GM12878 (cell line): Measurements from ENCODE around the gene CPNE5. TPM values are rescaled to one million over a fixed set of nuclear protein-coding genes. Genes with fewer than 3 reads are reported as not detected.

Experiments used
- ASH2L ChIP-seq: fragments of 300-600, 200-600 bp; sonication (generic); IDR thresholded peaks from 2 replicates; pipeline ENCODE4 v1.6.1; 2017; ENCODE audit warnings: low read depth, mild to moderate bottlenecking, borderline replicate concordance
- BCL3 ChIP-seq: IDR thresholded peaks from 2 replicates; pipeline ENCODE4 v1.6.1; 2011; ENCODE audit warnings: borderline replicate concordance, low read depth, mild to moderate bottlenecking, moderate library complexity, low read length; ENCODE audit not compliant: insufficient read depth, poor library complexity, severe bottlenecking
- BMI1 ChIP-seq: fragments of 450-650 bp; IDR thresholded peaks from 2 replicates; pipeline ENCODE4 v1.6.1; 2016; ENCODE audit warnings: mild to moderate bottlenecking, moderate library complexity, borderline replicate concordance
- E4F1 ChIP-seq: fragments of 450-650 bp; IDR thresholded peaks from 2 replicates; pipeline ENCODE4 v1.6.1; 2018; ENCODE audit warnings: borderline replicate concordance, mild to moderate bottlenecking; ENCODE audit not compliant: partially characterized antibody
- EGR1 ChIP-seq, 2 experiments: IDR thresholded peaks; 1 replicate in 1 of 2; 2 replicates in 1 of 2; pipeline ENCODE4 v1.6.1; 2011 to 2012; ENCODE audit warnings: low read depth in 2 of 2, low read length in 2 of 2, borderline replicate concordance in 1 of 2, mild to moderate bottlenecking in 1 of 2, moderate library complexity in 1 of 2
- IKZF1 ChIP-seq: fragments of 450-650 bp; conservative IDR thresholded peaks from 2 replicates; pipeline ENCODE4 v1.6.1; 2017; ENCODE audit warnings: antibody characterized with exemption, mild to moderate bottlenecking
- IRF3 ChIP-seq: fragments of 450-650 bp; IDR thresholded peaks from 2 replicates; pipeline ENCODE4 v1.6.1; 2014; ENCODE audit warnings: mild to moderate bottlenecking
- MTA3 ChIP-seq: IDR thresholded peaks from 2 replicates; pipeline ENCODE4 v1.6.1; 2012; ENCODE audit warnings: low read length, inconsistent platforms, borderline replicate concordance
- MYB ChIP-seq: fragments of 150-350 bp; IDR thresholded peaks from 2 replicates; pipeline ENCODE4 v1.6.1; 2014; ENCODE audit warnings: mild to moderate bottlenecking, low read depth, low read length, borderline replicate concordance
- NR2C2 ChIP-seq: IDR thresholded peaks from 2 replicates; pipeline ENCODE4 v1.6.1; 2011; ENCODE audit warnings: borderline replicate concordance, low read depth; ENCODE audit not compliant: control insufficient read depth, insufficient read length
- RAD21 ChIP-seq: IDR thresholded peaks from 2 replicates; pipeline ENCODE4 v1.6.1; 2011; ENCODE audit warnings: mild to moderate bottlenecking, low read depth, low read length, moderate library complexity; ENCODE audit not compliant: insufficient read depth
- REST ChIP-seq: IDR thresholded peaks from 2 replicates; pipeline ENCODE4 v1.6.1; 2012; ENCODE audit warnings: mild to moderate bottlenecking, low read depth, low read length
- SMARCA5 ChIP-seq: fragments of 450-650 bp; IDR thresholded peaks from 2 replicates; pipeline ENCODE4 v1.6.1; 2017; ENCODE audit warnings: mild to moderate bottlenecking
- SREBF1 ChIP-seq: IDR thresholded peaks from 2 replicates; pipeline ENCODE4 v1.6.1; 2012; ENCODE audit warnings: mild to moderate bottlenecking, low read length
- STAT1 ChIP-seq: fragments of 450-650 bp; conservative IDR thresholded peaks from 2 replicates; pipeline ENCODE4 v1.6.1; 2014; ENCODE audit warnings: antibody characterized with exemption, mild to moderate bottlenecking
- WRNIP1 ChIP-seq: IDR thresholded peaks from 2 replicates; pipeline ENCODE4 v1.6.1; 2011; ENCODE audit warnings: low read depth, low read length, improper control_type of control experiment, borderline replicate concordance
- ZBTB33 ChIP-seq: fragments of 450-650 bp; IDR thresholded peaks from 2 replicates; pipeline ENCODE4 v1.6.1; 2017; ENCODE audit warnings: mild to moderate bottlenecking
- ZNF207 ChIP-seq: fragments of 450-650 bp; IDR thresholded peaks from 2 replicates; pipeline ENCODE4 v1.6.1; 2014; ENCODE audit warnings: antibody characterized with exemption, mild to moderate bottlenecking, borderline replicate concordance
- ZNF217 ChIP-seq: fragments of 450-650 bp; IDR thresholded peaks from 2 replicates; pipeline ENCODE4 v1.6.1; 2017; ENCODE audit warnings: antibody characterized with exemption, mild to moderate bottlenecking
- ZNF622 ChIP-seq: fragments of 450-650 bp; IDR thresholded peaks from 2 replicates; pipeline ENCODE4 v1.6.1; 2017; ENCODE audit warnings: mild to moderate bottlenecking, inconsistent platforms
- polyA plus RNA-seq, 11 experiments: library from polyadenylated mRNA; depleted of rRNA in 4 of 11; unstranded in 6 of 11; stranded (reverse) in 5 of 11; fragments of >200 nt; fragmentation: Nextera tagmentation in 4 of 11; fragmentation: Illumina TruSeq in 1 of 11; extraction: Ambion mirVana in 4 of 11; extraction: Trizol in 1 of 11; gene quantifications; 1 replicate in 1 of 11; 2 replicates in 10 of 11; pipeline versions ENCODE4 v1.2.1 to v1.2.3, GENCODE V29; 2011 to 2016; ENCODE audit warnings: inconsistent platforms in 2 of 11, missing spikeins in 2 of 11, low read depth in 1 of 11
- total RNA-seq, 4 experiments: library from RNA; depleted of rRNA in 3 of 4; stranded (reverse); fragments of >200 nt in 3 of 4; fragmentation: Illumina TruSeq in 1 of 4; extraction: Trizol in 1 of 4; gene quantifications; 2 replicates each; pipeline versions ENCODE4 v1.2.1 to v1.2.3, GENCODE V29; 2013 to 2021

Gene CPNE5
- total and polyA plus RNA-seq, 10 of the 15 experiments (the other 5 are each of a cell fraction or from before 2014, with no cell fraction given): 2.4 to 39.1 (median 18.2) TPM

GRCh38 chr6:36752886-36753506 is 86.2 kb downstream of the CPNE5 start (continued):
- TF ChIP-seq EGR1 (IDR thresholded peaks at IDR 0.05; ENCODE audit: borderline replicate concordance in 1 of 2, low read depth in 2 of 2, low read length in 2 of 2): no peak
- TF ChIP-seq MTA3: no peak
- TF ChIP-seq SMARCA5: peak; percentile 47; the same call in 1 of the 2 replicates
- no peak for TF ChIP-seq RAD21
- no peak for TF ChIP-seq STAT1
- no peak for TF ChIP-seq NR2C2
- no peak for TF ChIP-seq MYB
- TF ChIP-seq BMI1: no peak
- no peak for TF ChIP-seq REST
- 0 out of 2 replicates have a peak, but pooled peaks have one; percentile 51 for TF ChIP-seq WRNIP1
- no peak for TF ChIP-seq BCL3
- peak; percentile 93 for TF ChIP-seq IKZF1
- TF ChIP-seq SREBF1: no peak
- no peak for TF ChIP-seq ASH2L
- TF ChIP-seq ZNF207: no peak
- TF ChIP-seq IRF3: no peak
- TF ChIP-seq ZNF217: peak; percentile 47; the same call in 1 of the 2 replicates
- TF ChIP-seq ZBTB33: no peak
- TF ChIP-seq ZNF622: no peak
- TF ChIP-seq E4F1: no peak
